Stimulated activated CD4-positive, alpha-beta T cell treated with anti-CD3 and anti-CD28 coated beads, Interleukin-12 subunit alpha, Interleukin-12 subunit beta, amount 100 ng/mL, for 48 hours (primary cell): ENCODE data around the gene DTNBP1.

Experiments used
- DNase-seq, 3 donors: peaks; one replicate each; pipeline ENCODE4 v3.0.0-alpha.2; 2020; ENCODE audit warnings: low read depth in 2 of 3, low spot score in 1 of 3

The DTNBP1 gene

DNA sequence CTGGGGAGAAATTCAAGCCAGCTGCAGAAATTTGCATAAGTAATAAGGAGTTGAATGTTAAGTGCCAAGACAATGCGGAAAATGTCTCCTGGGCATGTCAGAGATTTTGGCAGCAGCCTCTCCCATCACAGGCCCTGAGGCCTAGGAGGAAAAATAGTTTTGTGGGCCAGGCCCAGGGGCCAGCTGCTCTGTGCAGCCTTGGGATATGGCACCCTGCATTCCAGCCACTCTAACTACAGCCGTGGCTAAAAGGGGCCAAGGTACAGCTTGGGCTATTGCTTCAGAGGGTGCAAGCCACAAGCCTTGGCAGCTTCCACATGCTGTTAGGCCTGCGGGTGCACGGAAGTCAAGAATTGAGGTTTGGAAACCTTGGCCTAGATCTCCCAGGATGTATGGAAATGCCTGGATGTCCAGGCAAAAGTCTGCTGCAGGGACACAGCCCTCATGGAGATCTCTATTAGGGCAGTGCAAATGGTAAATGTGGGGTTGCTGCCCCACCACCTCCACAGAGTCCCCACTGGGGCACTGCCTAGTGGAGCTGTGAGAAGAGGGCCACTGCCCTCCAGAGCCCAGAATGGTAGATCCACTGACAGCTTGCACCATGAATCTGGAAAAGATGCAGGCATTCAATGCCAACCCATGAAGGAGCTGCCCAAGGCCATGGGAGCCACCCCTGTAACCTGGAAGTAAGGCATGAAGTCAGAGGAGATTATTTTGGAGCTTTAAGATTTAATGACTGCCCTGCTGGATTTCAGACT lies 126.5 kb downstream of the DTNBP1 start:
- DNase-seq = no peak

DNA sequence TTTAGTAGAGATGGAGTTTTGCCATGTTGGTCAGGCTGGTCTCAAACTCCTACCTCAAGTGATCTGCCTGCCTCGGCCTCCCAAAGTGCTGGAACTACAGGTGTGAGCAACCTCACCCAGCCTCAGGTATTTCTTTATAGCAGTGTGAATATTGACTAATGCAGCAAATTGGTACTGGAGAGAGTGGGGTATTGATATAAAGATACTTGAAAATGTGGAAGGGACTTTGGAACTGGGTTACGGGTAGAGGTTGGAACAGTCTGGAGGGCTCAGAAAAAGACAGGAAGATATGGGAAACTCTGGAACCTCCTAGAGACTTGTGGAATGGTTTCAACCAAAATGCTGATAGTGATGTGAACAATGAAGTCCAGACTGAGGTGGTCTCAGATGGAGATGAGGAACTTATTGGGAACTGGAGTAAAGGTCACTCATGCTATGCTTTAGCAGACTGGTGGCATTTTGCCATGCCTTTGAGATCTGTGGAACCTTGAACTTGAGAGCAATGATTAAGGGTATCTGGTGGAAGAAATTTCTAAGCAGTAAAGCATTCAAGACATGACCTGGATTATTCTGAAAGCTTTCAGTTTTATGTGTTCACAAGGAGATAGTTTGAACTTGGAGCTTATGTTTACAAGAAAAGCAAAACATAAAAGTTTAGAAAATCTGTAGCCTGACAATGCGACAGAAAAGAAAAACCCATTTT lies 127.2 kb downstream of the DTNBP1 start:
- DNase-seq = no peak

DNA sequence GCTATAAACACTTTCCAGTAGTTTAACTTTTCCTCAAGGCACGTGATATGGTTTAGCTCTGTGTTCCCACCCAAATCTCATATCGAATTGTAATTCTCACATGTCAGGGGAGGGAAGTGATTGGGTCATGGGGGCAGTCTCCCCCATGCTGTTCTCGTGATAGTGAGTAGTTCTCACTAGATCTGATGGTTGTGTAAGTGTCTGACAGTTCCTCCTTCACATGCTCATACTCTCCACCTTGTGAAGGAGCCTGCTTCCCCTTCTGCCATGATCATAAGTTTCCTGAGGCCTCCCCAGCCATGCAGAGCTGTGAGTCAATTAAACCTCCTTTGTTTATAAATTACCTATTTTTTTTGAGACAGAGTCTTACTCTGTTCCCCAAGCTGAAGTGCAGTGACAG lies 127.9 kb downstream of the DTNBP1 start:
- DNase-seq = no peak

DNA sequence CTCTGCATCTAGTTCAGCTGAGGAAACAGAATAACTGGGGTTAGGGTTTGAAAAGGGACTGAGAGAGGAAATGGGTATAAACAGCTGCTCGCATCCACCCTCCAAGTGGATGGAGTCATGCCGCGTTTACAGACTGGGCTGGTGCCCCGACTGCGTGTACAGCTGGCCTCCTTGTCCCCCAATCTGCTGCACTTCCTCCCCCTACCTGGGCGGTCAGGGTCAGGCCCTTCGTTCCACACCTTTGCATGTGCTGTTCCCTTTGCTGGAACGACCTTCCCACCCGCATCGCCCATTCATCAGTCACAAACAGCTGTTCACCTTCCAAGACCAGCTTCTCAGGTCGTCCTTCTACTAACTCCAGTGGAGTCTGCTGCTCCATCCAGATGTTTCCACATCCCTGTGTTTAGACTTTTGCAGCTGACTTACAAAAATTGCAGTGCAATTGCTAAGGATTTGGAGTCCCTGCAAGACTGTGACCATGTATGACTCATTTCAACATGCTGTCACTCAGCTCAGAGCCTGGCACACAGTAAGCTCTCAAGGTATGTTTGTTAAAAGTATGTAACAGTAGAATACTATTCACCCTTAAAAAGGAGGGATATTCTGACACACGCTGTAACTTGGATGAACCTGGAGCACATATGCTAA lies 129.3 kb downstream of the DTNBP1 start:
- no peak for DNase-seq

DNA sequence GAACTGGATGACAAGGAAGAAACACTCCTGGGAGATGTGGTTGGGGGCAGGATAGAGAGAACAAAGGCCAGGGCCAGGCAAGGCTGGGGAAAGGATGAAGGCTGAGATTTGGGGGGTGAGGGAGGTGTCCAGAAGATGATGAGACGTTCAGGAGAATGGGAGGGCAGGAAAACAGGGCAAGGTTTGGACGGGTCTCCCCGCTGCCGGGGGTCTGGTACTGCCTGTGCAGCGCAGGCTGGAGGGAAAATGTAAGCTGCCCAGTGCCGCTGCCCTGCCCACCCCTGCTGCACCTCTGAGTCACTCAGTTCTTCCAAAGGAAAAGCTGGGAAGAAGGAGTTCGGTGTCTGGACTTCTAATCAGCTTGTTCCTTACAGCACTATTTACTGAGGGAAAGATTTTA lies 130.9 kb downstream of the DTNBP1 start:
- no peak for DNase-seq

DNA sequence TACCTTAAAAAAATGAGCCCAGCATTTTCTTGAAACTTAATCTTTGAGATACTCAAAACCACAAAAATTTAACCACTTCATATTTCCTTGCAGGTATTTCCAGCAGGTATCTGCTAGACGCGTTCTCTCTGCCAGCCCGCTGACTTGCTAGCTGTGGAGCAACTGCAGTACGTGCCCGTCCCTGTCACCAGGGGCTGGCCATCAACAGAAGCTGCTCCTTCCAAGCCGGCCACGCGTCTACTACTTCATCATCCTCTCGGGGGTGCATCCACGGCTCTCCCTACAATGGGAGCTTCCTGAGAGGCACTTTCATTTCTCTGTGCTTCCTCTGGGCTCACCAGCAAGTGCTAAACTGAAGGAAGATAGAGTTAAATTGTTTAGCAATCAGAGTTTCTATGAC lies 132.4 kb downstream of the DTNBP1 start:
- no peak for DNase-seq

DNA sequence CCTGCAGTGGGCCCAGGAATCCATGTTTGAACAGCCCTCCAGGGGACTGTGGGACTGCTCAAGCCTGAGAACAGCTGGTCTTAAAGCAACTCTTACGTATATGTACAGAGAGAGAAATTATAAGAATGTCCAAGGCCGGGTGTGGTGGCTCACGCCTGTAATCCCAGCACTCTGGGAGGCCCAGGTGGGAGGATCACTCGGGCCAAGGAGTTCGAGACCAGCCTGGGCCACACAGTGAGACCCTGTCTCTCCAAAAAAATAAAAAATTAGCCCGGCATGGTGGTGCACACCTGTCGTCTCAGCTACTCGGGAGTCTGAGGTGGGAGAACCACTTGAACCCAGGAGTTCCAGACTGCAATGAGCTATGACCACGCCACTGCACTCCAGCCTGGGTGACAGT lies 134.0 kb downstream of the DTNBP1 start:
- no peak for DNase-seq

DNA sequence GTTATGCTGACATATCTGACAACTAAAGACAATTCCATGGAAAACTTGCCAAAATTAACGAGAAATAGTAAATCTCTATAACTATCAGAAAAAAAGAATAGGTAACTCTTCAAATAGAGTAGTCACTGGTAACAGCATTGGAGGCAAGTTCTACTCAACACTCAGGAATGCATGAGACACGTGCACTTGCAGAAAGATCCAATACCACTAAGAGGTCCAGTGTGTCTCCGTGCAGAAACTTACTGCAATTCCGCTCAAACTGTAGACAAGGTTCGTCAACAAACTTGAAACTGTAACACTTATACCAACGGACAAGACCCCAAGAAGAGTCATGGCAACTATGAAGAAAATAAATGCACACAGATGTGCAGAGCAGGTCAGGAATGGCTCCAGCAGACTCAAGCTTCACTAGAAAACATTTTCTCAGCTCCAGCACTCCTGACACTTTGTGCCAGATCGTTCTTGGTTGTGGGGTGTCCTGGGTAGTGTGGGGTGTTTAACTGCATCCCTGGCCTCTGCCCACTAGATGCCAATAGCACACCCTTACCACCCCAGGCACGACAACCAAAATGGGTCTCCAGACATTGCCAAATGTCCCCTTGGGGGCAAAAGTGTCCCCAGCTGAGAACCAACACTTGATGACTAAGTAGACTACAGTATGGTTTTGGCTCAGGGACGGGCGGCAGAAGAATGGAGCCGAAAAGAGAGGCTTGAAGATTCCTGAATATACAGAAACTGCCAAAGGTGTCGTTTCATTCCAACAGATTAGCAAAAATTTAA lies 134.8 kb downstream of the DTNBP1 start:
- no peak for DNase-seq

DNA sequence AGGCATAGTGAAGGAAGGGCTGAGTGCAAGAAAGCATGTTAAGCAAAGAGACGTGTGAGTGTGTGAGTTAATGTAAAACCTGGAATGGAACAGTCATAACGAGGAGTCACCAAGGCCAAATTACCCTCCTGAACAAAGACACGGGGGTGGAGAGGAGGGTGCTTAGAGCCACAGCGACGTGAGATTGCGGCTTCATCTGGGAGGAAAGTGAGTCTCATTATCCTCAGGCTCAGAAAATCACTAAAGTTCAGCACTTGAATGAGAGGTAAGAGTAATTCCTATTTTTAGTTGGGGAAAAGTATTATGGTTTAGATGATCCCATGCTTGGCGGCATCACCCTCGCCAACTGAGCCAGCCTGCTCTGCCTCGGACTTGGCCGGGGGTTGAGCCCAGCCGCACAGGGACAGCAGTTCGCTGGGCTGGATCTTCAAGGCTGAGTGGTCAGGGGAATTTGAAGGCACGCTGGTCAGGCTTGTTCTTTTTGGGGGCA lies 136.6 kb downstream of the DTNBP1 start:
- DNase-seq = no peak

DNA sequence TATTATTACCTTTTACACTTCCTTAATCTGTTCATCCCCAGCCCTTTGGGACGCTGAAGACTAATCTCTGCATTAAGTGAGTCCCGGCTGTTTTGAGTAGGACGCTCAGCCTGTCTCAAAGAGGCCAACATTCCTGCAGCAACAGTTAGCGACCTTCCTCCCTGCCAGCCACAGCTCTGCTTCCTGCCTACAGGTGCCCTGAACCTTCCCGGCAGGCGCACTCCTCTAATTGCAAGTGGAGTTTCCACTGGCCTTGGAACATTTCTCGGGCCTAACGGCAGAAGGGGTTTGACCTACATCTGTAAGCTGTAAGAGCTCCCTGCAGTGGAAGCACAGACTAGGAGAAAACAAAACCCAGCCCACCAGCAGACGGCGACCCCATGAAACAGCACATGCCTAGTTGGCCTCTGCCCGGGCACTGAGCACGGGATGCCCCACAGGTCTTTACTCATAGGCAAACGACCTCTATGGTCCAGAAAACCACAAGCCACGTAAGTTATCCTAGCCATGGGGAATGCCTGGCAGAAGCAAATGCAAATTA lies 137.9 kb downstream of the DTNBP1 start:
- DNase-seq = no peak

DNA sequence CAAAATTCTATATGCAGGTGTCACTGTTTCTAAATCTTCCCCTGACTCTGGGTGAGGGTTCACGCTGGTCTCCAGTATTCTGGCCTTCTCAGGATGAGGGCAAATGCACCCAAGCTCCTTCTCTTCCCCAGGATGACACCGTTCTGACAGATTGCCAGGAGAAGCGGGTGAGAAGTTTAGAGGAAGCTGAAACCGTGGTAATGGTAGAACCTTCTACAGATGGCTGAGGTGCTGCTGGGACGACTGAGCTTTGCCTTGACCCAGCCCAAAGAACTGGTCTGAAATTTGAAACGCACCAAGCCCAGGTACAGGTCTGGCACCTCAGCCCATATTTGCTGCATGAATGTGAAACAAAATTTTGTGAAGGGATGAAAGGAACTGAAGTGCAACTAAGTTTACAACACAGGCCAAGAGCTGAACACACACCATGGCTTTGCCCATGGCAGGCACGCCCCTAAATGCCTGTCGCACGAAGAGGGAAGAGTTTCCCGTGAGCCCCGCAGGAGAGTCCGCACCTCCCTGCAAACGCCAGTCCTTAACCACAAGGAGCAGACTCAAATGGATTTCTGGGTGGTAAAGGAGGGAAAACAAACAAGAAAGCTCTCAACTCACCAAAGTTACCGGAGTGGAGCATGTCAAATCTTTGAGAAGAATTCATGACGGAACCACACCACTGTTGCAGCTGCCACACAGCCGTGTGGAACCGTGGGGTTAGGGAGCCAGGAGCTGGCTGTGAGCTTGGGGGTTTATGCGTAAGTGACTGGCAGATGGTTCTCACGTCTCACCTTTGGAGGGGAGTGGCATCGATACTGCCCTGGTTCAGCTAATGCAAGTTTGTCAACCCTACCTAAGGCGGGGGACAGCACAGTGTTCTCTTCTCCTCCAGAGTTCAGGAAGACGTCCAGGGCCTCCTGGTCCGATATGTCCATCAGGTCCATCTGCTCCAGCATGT lies 138.9 kb downstream of the DTNBP1 start:
- no peak for DNase-seq

DNA sequence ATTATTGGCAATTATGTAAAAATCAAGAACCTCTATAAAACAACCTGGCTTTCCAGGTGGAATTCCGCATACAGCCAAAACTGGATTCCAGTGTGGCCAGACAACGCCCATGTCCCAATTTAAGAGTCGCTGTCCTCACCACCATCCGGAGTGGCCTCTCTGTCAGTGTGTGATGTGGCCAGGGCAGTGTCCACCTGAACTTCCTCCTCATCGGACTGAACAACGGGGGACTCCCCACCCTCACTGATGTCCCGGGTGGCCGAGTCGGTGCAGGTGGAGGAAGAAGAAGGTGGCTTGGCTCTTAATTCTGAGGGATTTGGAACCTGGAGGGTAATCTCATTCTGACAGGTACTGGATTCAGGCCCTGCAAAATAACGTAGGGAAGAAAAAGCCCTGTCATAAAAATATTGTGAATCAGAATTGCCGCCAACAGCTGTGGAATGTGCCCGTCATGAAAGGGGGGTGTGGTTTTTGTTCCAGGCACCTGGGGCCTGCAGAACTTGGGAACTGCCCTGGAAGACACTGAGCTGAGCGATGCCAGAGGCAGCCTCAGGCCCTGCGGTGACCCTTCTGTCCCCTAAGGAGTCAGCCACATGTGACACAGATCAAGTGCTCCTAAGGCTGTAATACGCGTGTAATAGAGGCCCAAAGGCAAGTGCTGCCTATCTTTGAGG lies 139.8 kb downstream of the DTNBP1 start:
- no peak for DNase-seq

DNA sequence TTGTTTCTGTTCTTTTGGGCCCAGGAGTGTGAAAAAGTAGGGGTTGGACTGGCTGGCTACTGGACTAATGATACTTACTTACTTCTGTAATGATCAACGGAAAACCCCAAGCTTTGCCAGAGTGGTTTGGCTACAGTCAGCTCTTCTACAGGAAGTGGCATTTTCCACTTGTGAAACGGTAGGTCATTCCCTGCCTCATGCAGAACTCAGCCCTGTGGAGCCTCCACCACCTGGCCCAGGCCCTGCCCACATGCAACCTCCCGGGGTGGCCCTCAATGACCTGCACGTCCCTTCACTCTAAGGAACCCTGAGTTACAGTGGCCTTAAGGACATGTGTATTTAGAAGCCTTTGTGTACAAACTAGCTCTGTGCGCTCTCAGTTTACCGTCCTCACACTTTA lies 140.4 kb downstream of the DTNBP1 start:
- DNase-seq = no peak

DNA sequence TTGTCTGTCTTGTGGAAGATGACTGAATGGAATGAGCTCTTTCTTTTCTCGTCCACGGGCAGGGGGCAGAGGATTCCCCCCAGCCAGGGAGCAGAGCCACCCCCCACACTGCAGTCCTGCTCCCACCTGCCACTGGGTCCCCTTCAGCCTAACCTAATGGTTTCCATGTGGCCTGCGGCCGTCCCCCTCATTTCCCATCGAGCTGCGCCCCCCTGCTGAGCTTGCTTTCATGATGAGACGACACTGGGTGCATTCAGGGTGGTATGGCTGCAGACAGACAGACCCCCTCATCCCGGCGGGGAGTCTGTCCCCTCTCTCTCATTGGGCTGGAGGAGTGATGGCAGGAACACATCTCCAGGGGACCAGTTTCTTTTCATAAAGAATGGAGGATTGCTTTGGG lies 140.8 kb downstream of the DTNBP1 start:
- DNase-seq = no peak

DNA sequence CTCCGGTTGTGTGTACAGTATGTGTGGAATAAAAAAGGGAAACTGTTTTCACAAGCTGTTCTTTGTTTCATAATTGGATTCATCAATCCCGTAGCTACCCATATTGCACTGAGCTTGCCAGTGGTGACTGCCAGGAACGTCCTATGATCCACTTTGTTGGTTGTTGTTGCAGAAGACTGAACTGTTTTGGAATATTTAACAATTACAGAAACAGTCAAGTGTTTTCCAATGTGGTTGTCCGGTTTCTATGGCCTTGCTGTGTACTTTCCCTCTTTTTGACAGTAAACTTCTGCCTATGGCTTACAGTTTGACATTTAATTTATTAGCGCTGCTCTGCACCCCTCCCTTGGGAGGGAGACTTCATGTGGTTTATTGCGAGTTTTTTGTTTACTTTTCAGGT lies 141.2 kb downstream of the DTNBP1 start:
- no peak for DNase-seq

DNA sequence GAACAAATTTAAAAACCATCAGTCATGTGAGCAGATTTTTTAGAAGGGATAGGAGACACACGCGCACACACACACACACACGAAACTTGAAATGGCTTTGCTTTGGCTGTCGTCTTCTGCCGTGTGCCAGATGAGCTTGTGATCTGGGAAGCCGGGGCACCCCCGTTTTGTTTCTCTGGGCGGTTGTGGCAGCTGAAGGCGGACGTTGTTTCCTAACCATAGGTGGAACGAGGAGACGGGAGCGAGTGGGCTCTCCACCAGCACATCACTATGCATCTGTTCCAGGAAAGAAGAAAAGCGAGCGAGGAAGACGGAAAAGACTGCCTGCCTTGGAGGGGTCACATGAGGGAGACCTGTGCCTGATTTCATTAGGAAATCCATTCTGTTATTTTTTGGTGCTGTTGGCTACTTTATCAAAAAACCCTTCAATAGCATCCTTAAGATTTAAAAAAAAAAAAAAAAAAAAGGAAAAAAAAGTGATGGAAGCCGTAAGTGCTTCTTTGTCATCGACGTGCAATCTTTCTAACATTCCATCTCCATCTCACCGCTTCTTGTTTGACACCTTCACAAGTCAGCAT lies 142.1 kb downstream of the DTNBP1 start:
- no peak for DNase-seq

DNA sequence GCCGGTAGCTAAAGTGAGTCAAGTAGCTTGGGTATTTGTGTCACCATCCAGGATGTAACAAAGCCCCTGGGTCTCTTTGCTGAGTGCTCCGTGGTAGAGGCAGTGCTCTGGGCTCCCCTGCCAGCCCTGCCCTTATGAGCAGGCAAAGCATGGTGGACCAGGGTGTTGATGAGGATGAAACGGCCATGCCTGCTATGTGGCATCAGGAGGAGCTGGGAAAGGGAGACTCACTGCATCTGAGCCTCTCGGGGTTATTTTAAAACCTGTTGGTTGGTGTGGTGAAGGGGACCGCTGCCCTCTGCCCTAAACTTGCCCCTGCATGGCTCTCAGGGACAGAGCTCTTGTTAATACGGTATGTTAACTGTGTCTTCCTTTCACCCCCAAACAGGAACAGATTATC lies 143.1 kb downstream of the DTNBP1 start:
- DNase-seq = no peak

DNA sequence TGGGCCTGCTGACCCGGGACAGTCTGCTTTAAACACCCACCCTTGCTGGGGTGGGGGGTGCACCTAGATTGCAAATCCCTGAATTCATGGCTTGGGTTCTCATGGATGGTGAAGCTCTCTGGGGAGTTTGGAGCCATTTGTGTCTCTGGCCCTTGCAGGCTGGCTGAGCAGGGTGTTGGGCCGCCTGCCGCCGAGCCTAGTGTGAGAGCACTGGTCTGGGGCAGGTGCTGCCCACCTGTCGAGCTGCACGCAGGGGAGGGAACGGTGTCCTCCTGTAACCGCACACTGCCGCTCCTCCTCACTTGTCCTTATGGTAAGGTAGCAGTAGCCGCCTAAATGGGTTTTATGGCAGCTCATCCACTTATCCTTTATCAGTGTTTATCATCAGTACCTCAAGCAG lies 143.9 kb downstream of the DTNBP1 start:
- DNase-seq = no peak

DNA sequence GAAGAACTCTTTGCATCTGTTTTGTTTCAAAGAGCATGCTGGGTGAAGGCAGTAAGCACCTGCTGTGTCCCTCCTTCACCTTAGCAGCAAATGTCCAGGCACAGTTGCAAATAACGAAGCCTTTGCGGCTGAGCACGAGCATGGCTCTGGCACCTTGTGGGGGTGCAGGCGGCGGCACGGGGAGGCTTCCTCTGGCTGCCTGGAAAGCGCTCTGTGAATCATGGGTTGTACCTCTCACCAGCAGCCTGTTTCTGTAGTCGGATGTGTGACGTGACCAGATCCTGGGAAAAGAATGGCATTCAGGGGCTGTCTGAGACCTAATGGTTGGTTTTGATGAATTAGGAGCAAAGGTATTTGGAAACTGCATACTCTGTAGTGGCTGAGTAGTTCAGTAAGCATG lies 144.8 kb downstream of the DTNBP1 start:
- no peak for DNase-seq
